Bronchial epithelial cell (primary cell): ENCODE results near the gene KHK. TPM values are rescaled to one million over a fixed set of nuclear protein-coding genes. Genes with fewer than 3 reads are reported as not detected.
A peak's percentile ranks its signal among the peaks of the same experiment; 100 is the strongest.

Experiments used
- DNase-seq: peaks from one replicate; pipeline ENCODE4 v3.0.0-alpha.2; 2010; ENCODE audit warnings: low read depth
- FAIRE-seq: peaks from 2 replicates; lab custom pipeline; 2011; peaks lifted over from hg19 to GRCh38; lab: Jason Lieb, UNC
- H3K27me3 ChIP-seq: 2 replicates; pipeline ENCODE4 v1.5.1; 2011; ENCODE audit warnings: low read length; ENCODE audit not compliant: control insufficient read depth, insufficient read depth
- H3K36me3 ChIP-seq: 2 replicates; pipeline ENCODE4 v1.5.1; 2011; ENCODE audit warnings: low read length; ENCODE audit not compliant: control insufficient read depth, insufficient read depth
- H3K4me3 ChIP-seq: 2 replicates; pipeline ENCODE4 v1.5.1; 2011; ENCODE audit warnings: mild to moderate bottlenecking, low read depth, low read length, control low read depth
- CTCF ChIP-seq: IDR thresholded peaks from 2 replicates; pipeline ENCODE4 v1.5.1; 2011; ENCODE audit warnings: mild to moderate bottlenecking, moderate library complexity, low read length, control low read depth, inconsistent platforms; ENCODE audit not compliant: insufficient read depth, severe bottlenecking
- total RNA-seq: library from RNA; depleted of rRNA; stranded (reverse); fragments of >200 nt; gene quantifications from 2 replicates; pipeline ENCODE4 v1.2.1, GENCODE V29; 2014

The KHK gene
- total RNA-seq, 1 donor from 2014 or later, result 0.53 TPM

DNA sequence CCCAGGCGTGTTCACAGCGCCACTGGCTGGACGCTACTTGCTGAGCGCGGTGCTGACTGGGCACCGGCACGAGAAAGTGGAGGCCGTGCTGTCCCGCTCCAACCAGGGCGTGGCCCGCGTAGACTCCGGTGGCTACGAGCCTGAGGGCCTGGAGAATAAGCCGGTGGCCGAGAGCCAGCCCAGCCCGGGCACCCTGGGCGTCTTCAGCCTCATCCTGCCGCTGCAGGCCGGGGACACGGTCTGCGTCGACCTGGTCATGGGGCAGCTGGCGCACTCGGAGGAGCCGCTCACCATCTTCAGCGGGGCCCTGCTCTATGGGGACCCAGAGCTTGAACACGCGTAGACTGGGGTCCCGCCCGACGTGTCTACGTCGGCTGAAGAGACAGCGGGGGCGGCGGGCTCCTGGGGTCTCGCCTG lies 891 bp upstream of the KHK start:
- H3K36me3 ChIP-seq, result no peaks in the 10 kb centered on the region
- peak; percentile 46 for DNase-seq
- peak overlapping the region; percentile 64 for H3K4me3 ChIP-seq
- no peaks in the 10 kb centered on the region for H3K27me3 ChIP-seq
- TF ChIP-seq CTCF, result peak; percentile 50
- FAIRE-seq, result no peak

DNA sequence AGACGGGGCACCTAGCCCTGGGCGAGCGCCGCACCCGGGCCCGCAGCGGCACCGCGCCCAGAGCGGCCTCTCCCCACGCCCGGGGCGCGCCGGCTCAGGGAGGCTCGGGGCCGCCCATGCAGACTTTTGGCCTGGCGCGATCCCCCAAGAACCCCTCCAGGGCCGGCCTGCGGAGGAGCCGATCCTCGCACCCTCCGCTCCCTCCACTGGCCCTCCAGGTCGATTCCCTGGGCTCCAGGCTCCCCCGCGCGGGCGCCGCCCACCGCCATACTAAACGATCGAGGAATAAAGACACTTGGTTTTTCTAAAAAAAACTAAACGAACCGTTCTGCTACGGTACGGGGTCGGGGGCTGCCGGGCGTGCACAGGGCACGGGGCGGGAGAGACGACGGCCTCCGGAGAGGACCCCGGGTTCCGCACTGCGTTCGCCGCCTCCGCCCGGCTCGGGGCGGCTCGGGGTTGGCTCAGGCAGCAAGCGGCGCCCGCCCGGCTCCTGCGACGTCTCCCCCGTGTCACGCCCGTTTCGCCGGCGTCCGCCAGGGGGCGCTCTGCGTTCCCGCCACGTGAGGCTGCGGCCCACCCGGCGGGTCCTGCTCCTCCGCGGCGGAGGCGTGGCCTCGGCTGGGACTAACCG lies 365 bp upstream of the KHK start:
- Histone ChIP-seq H3K36me3 (no peaks in the 10 kb centered on the region), H3K27me3 (no peaks in the 10 kb centered on the region), H3K4me3 (peak overlapping the region; percentile 64)
- peak; percentile 80 for DNase-seq
- FAIRE-seq, result no peak
- TF ChIP-seq CTCF, result peak; percentile 88

DNA sequence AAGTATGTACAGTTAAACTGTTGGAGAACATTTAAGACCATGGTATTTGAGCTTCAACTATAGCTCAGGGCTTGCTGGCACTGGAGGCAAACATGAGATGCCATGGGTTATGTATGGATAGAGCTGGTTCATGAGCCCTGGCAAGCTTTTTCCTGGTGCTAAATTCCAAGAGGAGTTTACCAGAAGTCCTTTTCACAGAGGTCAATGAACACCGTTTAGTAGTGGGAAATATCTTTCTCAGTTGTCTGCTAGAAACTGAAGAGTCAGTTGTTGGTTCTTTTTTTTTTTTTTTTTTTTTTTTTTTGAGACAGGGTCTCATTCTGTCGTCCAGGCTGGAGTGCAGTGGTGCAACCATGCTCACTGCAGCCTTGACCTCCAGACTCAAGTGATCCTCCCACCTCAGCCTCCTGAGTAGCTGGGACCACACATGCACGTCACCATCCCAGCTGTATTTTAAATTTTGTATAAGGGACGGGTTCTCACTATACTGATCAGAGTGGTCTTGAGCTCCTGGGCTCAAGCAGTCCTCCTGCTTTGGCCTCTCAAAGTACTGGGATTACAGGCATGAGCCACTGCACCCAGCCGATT lies 1.3 kb downstream of the KHK start:
- Histone ChIP-seq H3K36me3 (no peaks in the 10 kb centered on the region), H3K27me3 (no peaks in the 10 kb centered on the region), H3K4me3 (no peak overlapping the region)
- no peak for TF ChIP-seq CTCF
- FAIRE-seq (no peak), DNase-seq (no peak)

DNA sequence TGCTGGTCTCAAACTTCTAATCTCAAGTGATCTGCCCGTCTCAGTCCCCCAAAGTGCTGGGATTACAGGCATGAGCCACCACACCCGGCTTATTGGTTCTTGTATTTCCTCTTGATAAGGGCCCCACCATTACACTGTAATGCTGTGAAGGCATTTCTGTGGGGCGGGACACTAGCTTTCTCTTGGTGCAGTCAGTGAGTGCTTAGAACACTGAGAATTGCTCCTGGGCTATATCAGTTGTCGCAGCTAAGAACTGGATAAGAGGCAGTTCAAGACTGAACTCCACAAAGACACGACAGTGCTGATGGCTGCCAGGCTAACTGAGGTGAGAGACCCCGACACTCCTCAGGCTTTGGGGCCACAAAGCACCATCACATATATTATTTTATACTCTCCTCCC lies 2.1 kb downstream of the KHK start:
- no peaks in the 10 kb centered on the region for H3K36me3 ChIP-seq
- FAIRE-seq (no peak), DNase-seq (no peak)
- no peaks in the 10 kb centered on the region for H3K27me3 ChIP-seq
- no peak for TF ChIP-seq CTCF
- no peak overlapping the region for H3K4me3 ChIP-seq

- no peak for FAIRE-seq
- H3K27me3 ChIP-seq, result no peaks in the 10 kb centered on the region
- TF ChIP-seq CTCF, result no peak
Observed at GRCh38 chr2:27089111-27089954, 2.8 kb downstream of the KHK start.

More at GRCh38 chr2:27089111-27089954, 2.8 kb downstream of the KHK start:
- no peak for DNase-seq
- Histone ChIP-seq H3K4me3 (no peak overlapping the region), H3K36me3 (no peaks in the 10 kb centered on the region)
